HG03159 (cell line): ENCODE measurements around the gene CAPN15.
A peak's percentile ranks its signal among the peaks of the same experiment; 100 is the strongest.
"Not testable (repeated sequence)": the region's sequence is repeated elsewhere in the genome, so short reads cannot be mapped to it uniquely, and the experiment has no call there.

Experiments used
- ATAC-seq: cut with Tn5 transposase; IDR thresholded peaks from one replicate; pipeline ENCODE4 v1.9.1; 2021; ENCODE audit warnings: mild to moderate bottlenecking, moderate library complexity; ENCODE audit not compliant: unreplicated experiment

The CAPN15 gene

GRCh38 chr16:527015-527903, at the start of gene CAPN15:
TSS of gene CAPN15 (plus strand) at chr16:527712. CDS start at chr16:546839, 19,127 bp downstream.
- peak; percentile 61 for ATAC-seq

- not testable (repeated sequence) for ATAC-seq
These were observed 49.2 kb upstream of the CAPN15 start for GRCh38 chr16:478287-478686.

GRCh38 chr16:482468-483185, 44.9 kb upstream of the CAPN15 start:
- no peak for ATAC-seq

- no peak for ATAC-seq
These were observed 44.0 kb upstream of the CAPN15 start for GRCh38 chr16:483341-484075.

GRCh38 chr16:489606-490005, 37.9 kb upstream of the CAPN15 start:
- ATAC-seq = no peak

GRCh38 chr16:490768-491167, 36.7 kb upstream of the CAPN15 start:
- no peak for ATAC-seq

GRCh38 chr16:491220-491919, 36.1 kb upstream of the CAPN15 start:
- no peak for ATAC-seq

GRCh38 chr16:492211-492875, 35.2 kb upstream of the CAPN15 start:
- ATAC-seq = no peak

- ATAC-seq = not testable (repeated sequence)
These were observed 32.8 kb upstream of the CAPN15 start for GRCh38 chr16:494676-495075.

- ATAC-seq = no peak
These were observed 32.3 kb upstream of the CAPN15 start for GRCh38 chr16:495127-495748.

- no peak for ATAC-seq
These were observed 31.2 kb upstream of the CAPN15 start for GRCh38 chr16:496097-496886.

- no peak for ATAC-seq
These were observed 30.3 kb upstream of the CAPN15 start for GRCh38 chr16:497258-497657.

GRCh38 chr16:499924-500323, 27.6 kb upstream of the CAPN15 start:
- ATAC-seq = no peak

GRCh38 chr16:500709-501108, 26.8 kb upstream of the CAPN15 start:
- no peak for ATAC-seq

GRCh38 chr16:502179-502943, 25.2 kb upstream of the CAPN15 start:
- ATAC-seq = no peak

GRCh38 chr16:503150-504071, 24.1 kb upstream of the CAPN15 start:
- ATAC-seq = no peak
